DOHH2 (cell line): ENCODE data around the gene PALLD.

Experiments used
- H3F3A ChIP-seq: fragments of 200-600 bp; sonication (generic), shearing (Covaris generic); 2 replicates; pipeline ENCODE4 v1.6.0; 2016; ENCODE audit warnings: antibody characterized with exemption, mild to moderate bottlenecking; ENCODE audit not compliant: control insufficient read depth, insufficient read depth
- H3K27ac ChIP-seq: fragments of 200-600 bp; sonication (generic); 2 replicates; pipeline ENCODE4 v1.5.1; 2014; ENCODE audit warnings: low read depth, mild to moderate bottlenecking, low read length, moderate library complexity
- H3K27me3 ChIP-seq: fragments of 200-600 bp; sonication (generic); 2 replicates; pipeline ENCODE4 v1.6.1; 2014; ENCODE audit warnings: mild to moderate bottlenecking, low read length, mixed read lengths; ENCODE audit not compliant: control insufficient read depth
- H3K36me3 ChIP-seq: fragments of 200-600 bp; sonication (generic); 2 replicates; pipeline ENCODE4 v1.6.1; 2014; ENCODE audit warnings: mild to moderate bottlenecking, low read length, moderate library complexity, mixed read lengths; ENCODE audit not compliant: control insufficient read depth
- H3K4me1 ChIP-seq: fragments of 200-600 bp; sonication (generic); 2 replicates; pipeline ENCODE4 v1.6.1; 2014; ENCODE audit warnings: mild to moderate bottlenecking, low read length, mixed read lengths; ENCODE audit not compliant: control insufficient read depth
- H3K4me2 ChIP-seq: fragments of 200-600 bp; sonication (generic); 2 replicates; pipeline ENCODE4 v1.6.0; 2014; ENCODE audit warnings: mild to moderate bottlenecking, low read length, moderate library complexity
- H3K4me3 ChIP-seq: fragments of 200-600 bp; sonication (generic); 2 replicates; pipeline ENCODE4 v1.5.1; 2014; ENCODE audit warnings: mild to moderate bottlenecking, low read length, mixed read lengths
- H3K79me2 ChIP-seq: fragments of 200-600 bp; sonication (generic); 2 replicates; pipeline ENCODE4 v1.6.1; 2014; ENCODE audit warnings: mild to moderate bottlenecking, low read length, mixed read lengths; ENCODE audit not compliant: control insufficient read depth
- H3K9me2 ChIP-seq: fragments of 200-600 bp; sonication (generic); replicated peaks from 2 replicates; pipeline ENCODE4 v1.6.1; 2014; ENCODE audit warnings: mild to moderate bottlenecking, low read length, mixed read lengths; ENCODE audit not compliant: control insufficient read depth
- H3K9me3 ChIP-seq: fragments of 200-600 bp; sonication (generic); 2 replicates; pipeline ENCODE4 v1.6.1; 2014; ENCODE audit warnings: antibody characterized with exemption, low read length, mixed read lengths; ENCODE audit not compliant: control insufficient read depth, insufficient read depth
- H4K20me1 ChIP-seq: fragments of 200-600 bp; sonication (generic); 2 replicates; pipeline ENCODE4 v1.6.0; 2014; ENCODE audit warnings: low read depth, mild to moderate bottlenecking, antibody characterized with exemption, low read length, moderate library complexity; ENCODE audit not compliant: control insufficient read depth, insufficient read depth
- CTCF ChIP-seq: fragments of 200-600 bp; sonication (generic); IDR thresholded peaks from one replicate; pipeline ENCODE4 v1.5.1; 2014; ENCODE audit warnings: antibody characterized with exemption, mild to moderate bottlenecking, low read depth, low read length; ENCODE audit not compliant: poor library complexity, severe bottlenecking
- EZH2phosphoT487 ChIP-seq: fragments of 200-600 bp; sonication (generic); IDR thresholded peaks from 2 replicates; pipeline ENCODE4 v1.6.1; 2017; ENCODE audit warnings: borderline replicate concordance, mild to moderate bottlenecking, antibody characterized with exemption, low read length, moderate library complexity, mixed read lengths

The PALLD gene

GRCh38 chr4:168519576-168519975 is 22.7 kb downstream of the PALLD start:
- Histone ChIP-seq H3K9me2 (no peaks in the 10 kb centered on the region), H3K9me3 (no peaks in the 10 kb centered on the region), H3F3A (no peaks in the 10 kb centered on the region), H3K4me2 (no peak overlapping the region), H3K27me3 (no peaks in the 10 kb centered on the region), H3K36me3 (no peaks in the 10 kb centered on the region), H3K4me1 (no peaks in the 10 kb centered on the region), H3K27ac (no peak overlapping the region), H3K79me2 (no peaks in the 10 kb centered on the region), H4K20me1 (no peaks in the 10 kb centered on the region), H3K4me3 (no peak overlapping the region)
- TF ChIP-seq CTCF (no peak), EZH2phosphoT487 (no peak)

- H3K27ac ChIP-seq: no peak overlapping the region
- H3K9me3 ChIP-seq: no peaks in the 10 kb centered on the region
- H3K36me3 ChIP-seq: no peaks in the 10 kb centered on the region
- no peaks in the 10 kb centered on the region for H3K4me1 ChIP-seq
- no peaks in the 10 kb centered on the region for H3K79me2 ChIP-seq
- H3K9me2 ChIP-seq: no peaks in the 10 kb centered on the region
- TF ChIP-seq CTCF (no peak), EZH2phosphoT487 (no peak)
- no peaks in the 10 kb centered on the region for H3K27me3 ChIP-seq
- no peak overlapping the region for H3K4me3 ChIP-seq
- no peaks in the 10 kb centered on the region for H3F3A ChIP-seq
- H4K20me1 ChIP-seq: no peaks in the 10 kb centered on the region
- H3K4me2 ChIP-seq: no peak overlapping the region
Observed at GRCh38 chr4:168521721-168522120, 24.9 kb downstream of the PALLD start.

DNA sequence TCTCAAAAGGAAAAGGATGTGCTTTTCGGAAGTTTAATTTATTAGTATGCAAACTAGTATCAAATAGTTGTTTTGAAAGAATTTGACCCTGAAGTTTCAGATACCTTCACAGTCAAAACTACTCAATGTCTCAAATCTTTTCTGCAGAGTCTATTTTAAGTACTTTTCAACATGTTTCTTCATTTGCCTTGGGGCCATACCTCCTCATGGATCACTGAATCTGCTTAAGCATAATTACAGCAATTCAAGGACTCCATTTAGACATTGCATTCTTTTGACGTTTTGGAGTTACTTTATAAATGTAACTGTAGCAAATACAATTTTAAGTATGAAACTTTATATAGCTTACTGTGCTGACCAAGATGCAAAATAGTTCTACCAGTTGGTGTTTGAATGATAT is 25.5 kb downstream of the PALLD start:
- H3K9me3 ChIP-seq: no peaks in the 10 kb centered on the region
- H4K20me1 ChIP-seq: no peaks in the 10 kb centered on the region
- no peaks in the 10 kb centered on the region for H3K27me3 ChIP-seq
- TF ChIP-seq CTCF: no peak
- no peak for TF ChIP-seq EZH2phosphoT487
- H3K36me3 ChIP-seq: no peaks in the 10 kb centered on the region
- no peaks in the 10 kb centered on the region for H3K9me2 ChIP-seq
- H3K4me2 ChIP-seq: no peak overlapping the region
- H3K27ac ChIP-seq: no peak overlapping the region
- H3K4me3 ChIP-seq: no peak overlapping the region
- H3K79me2 ChIP-seq: no peaks in the 10 kb centered on the region
- no peaks in the 10 kb centered on the region for H3F3A ChIP-seq
- H3K4me1 ChIP-seq: no peaks in the 10 kb centered on the region
